Raji (cell line): ENCODE measurements around the gene EEF1A2.

ENCODE experiments used
- POLR2A ChIP-seq: IDR thresholded peaks from 2 replicates; pipeline ENCODE4 v1.6.1; 2011; ENCODE audit warnings: low read depth, low read length, control low read depth; ENCODE audit not compliant: insufficient read depth

Gene EEF1A2

DNA sequence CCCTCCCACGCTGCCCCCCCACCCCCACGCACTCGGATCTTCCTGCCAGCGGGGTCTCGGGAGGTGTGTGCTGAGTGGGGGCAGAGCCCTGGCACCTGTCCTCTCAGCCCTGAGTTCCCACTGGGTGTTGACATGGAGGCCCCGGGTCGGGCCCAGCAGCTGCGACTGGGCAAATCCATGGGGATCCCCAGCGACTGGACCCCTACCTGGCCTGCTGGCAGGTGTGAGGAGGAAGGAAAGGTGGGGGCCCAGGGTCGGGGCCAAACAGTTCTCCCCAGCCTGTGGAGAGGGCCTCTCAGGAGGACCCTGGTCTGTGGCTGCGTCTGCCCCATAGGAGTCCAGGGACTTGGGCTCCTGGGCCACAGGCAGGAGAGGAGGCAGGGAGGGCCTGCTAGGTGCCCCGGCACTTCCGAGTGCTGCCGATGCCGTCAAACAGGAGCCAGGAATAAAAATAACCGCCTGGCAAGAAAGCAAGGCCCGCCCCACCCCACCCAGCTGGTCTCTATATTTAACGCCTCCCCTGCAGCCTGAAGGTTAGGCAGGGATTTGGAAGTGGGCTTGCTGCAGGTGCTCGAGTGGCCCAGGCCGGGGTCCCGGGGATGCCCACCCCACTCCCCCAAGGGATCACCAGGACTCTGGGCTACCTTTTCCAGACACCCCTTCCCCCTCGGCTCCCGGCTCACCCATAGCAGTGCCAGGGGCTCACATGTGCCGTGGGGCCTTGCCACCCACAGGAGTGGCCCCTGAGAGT is 1.4 kb upstream of the EEF1A2 start:
- no peak for TF ChIP-seq POLR2A

DNA sequence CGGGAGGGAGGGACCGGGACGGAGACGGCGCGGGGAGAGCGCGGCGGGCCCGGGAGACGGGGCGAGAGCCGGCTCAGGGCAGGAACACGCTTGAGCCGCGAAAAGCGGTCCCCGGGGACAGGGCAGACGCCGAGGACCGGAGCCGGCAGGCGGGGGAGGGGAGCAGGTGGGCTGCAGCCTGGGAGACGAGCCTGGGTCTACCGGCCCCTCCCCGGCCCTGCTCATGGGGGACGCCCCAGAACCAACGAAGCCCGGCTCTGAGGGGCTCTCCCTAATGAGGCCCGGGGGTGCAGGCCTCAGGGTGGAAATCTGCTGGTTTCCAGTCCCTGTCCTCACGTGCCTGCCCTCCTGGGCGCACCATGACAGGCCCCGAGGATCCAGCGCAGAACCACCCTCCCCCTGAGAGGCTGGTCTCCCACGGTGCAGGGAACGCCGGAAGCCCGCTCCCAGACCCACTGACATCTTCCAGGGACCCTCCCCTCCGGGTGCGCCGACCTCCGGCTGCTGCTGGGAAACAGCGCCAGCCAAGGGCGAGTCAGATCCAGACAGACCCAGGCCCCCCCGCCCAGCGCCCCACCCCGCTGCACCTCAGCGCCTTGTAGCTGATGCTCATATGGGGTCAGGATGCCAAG is 571 bp upstream of the EEF1A2 start:
- no peak for TF ChIP-seq POLR2A

DNA sequence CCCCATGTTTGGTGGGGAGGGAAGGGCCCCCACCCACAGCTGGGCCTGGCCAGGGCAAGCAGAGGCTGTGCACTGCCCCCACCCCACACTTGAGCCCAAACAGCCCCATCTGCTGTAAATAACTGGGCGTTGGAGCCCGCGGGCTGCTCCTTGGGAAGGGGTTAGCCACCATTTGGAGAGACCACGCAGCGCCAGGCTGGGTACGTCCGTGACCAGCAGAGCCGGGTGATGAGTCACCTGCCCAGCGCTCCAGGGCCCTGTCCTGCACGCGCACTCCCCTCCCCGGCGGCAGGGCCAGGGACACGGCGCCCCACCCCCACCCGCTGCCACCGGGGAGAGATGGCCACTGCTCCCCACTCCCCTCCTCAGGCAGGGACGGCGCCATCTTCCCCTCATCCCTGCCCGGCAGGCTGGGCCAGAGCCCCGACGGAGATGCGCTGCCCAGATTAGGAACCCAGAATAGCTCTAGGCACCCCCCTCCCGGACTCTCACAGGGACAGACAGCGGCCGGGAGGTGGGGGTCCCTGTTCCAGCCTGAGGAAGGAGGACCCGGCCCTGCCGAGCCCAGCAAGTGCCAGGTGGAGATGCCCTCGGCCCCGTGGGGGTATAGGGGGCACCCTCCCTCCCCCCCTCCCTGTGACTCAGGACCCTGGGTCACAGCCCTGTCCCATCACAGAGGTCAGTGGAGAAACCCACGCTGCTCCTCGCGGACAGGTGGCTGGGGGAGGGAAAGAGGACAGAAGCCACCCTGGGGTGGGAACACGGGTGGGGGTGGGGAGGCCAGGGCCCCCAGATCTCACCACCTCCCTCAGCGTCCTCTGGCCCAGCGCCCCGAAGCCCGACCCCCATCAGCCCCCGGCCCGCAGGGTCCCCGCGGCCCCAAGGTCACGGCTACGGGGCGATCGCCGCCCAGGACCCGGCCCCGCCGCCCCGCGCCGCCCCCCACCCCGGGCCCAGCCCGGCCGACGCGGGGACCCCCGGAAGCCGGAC is 642 bp downstream of the EEF1A2 start:
- no peak for TF ChIP-seq POLR2A

DNA sequence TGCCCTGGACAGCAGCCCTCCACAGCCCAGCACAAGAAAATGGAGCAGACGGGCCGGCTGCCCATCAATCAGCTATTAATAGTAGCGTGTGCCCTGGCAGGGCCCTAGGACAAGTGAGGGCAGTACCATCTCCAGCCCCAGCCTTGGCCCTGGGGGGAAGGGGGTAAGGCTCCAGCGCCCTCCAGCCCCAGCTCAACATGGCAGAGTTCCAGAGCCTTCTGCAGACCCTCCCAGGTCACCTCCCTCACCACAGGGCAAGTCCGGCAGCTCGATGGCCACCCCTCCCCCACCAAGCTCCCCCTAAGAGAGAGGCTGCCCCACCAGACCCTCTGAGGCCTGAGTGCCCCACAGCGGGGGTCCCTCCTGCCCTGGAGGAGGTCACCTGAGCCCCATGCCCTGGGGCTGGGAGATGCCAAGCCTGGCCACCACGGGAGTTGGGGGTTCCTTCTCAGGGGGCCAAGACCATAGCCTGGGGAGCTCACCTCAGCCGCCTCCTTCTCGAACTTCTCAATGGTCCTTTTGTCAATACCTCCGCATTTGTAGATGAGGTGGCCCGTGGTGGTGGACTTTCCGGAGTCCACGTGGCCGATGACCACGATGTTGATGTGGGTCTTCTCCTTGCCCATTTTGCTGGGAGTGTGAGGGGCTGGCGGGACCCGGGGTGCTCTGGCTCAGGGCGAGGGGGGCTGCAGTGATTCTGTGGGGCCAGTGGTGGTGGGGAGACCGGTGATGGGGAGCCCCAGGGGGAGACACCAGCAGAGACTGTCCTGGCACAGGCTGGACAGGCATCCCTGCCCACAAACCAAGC is 1.5 kb downstream of the EEF1A2 start:
- no peak for TF ChIP-seq POLR2A

DNA sequence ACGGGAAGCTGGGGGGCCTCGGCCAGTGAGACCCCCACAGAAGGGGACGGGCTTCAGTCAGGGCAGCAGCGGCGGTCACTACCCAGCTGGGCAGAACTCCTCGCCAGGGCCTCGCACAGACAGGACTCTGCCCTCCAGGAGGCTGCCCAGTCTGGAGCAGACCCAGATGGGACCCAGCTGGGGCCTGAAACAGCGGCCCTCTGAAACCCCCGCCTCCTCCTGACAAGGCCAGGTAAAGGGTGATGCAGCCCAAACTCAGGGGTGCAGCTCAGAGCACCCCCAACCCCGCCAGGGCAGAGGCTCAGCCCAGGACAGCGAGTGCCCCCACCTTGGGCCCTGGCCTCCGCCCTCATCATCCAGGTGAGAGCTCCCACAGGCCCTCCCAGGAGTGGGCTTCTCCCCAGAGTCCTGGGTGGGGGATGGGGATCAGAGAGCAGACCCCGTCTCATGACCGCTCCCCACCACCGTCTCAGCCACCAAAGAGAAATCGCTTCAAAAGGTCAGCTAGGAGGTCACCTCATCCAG is 2.2 kb downstream of the EEF1A2 start:
- no peak for TF ChIP-seq POLR2A

DNA sequence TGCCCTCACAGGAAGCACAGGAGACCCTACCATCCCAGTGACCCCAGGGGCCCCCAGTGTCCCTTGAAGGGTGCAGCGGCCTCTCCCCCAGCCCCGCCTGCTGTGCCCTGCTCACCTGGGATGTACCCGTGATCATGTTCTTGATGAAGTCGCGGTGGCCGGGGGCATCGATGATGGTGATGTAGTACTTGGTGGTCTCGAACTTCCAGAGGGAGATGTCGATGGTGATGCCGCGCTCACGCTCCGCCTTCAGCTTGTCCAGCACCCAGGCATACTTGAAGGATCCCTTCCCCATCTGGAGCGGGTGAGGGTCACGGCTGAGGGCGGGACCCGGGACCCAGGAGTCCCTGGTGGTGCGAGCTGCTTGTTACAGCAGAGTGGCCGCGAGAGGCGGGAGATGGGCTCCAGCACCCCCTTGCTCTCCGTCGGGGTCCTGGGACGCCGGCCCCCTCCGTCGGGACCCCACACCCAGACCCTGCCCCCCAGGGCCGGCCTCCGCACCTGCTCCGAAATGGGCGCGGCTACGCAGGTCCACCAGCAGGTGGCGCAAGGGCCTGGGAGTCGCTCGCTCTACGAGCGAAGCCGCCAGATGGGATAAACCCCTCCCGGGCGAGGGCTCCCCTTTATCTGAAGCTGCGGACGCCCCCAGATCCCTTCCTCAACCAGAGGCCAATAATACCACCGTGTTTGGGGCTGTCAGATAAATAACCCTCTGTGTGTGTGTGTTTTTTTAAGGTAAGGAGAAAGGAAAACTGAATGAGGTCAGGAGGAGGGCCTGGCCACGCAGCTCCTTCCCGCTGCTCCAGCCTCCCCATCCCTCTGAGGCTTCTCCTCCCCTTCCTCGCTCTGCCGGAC is 2.9 kb downstream of the EEF1A2 start:
- no peak for TF ChIP-seq POLR2A

DNA sequence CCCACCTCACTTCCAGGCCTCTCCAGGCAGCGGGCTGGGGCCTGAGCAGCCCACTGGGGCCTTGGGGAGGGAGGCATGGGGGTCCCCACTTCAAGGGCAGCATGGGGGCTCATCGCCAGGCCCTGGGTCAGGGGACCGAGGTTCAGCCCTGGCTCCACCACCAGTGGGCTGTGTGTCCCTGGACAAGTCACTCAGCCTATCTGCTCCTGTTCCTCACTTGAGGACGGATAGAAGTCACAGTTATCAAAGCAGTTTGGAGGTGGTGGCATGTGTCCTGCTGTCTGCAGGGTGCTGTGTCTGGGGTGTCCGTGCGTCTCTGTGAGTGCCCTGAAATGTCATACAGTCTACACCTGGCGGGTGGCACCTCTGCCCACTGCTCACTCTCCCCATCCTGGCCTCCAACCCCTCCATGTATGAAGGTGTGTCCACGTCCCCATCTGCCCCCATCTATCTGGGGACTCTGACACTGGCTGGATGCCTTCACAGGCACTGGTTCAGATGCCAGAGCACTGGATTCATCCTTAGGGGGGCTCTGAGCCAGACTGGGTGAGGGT is 3.6 kb downstream of the EEF1A2 start:
- TF ChIP-seq POLR2A: no peak

DNA sequence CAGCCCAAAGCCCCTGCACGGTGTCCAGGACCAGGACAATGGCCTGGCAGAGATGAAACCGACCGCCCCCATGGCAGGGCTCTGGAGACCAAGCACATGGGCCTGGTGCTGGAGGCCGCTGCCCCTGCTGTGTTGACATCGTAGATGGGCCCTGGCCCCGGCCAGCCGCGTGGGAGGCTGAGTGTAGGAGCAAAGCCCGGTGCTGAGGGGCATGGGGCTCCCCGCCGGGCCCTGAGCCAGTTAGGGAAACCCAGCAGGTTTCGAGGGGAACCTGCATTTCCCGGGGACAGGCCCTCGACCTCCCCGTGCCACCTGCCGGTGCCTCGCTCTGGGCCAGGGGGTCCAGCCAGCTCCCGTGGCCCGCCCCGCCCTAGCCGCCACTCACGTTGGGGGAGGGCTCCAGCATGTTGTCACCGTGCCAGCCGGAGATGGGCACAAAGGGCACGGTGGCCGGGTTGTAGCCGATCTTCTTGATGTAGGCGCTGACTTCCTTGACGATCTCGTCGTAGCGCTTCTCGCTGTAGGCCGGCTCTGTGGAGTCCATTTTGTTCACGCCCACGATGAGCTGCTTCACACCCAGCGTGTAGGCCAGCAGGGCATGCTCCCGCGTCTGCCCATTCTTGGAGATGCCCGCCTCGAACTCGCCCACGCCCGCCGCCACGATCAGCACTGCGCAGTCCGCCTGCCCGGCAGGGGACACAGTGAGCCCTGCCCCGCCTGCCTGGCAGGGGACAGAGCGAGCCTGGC is 4.3 kb downstream of the EEF1A2 start:
- no peak for TF ChIP-seq POLR2A

DNA sequence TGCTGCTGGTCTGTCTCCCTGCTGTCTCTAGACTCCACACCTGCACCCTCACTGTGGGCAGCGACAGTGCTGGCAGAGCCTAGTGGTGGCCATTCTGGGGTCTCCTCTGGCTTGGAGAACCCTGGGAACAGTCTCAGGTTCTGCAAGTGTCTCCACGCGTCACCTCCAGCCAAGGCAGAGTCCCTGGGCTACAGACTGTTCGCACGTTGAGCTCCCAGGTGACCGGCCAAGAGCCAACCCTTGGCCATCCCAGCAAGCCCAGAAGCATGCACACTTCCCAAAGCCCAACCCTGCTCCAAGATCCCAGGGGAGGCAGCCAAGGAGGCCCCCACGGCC is 4.8 kb downstream of the EEF1A2 start:
- TF ChIP-seq POLR2A: no peak

DNA sequence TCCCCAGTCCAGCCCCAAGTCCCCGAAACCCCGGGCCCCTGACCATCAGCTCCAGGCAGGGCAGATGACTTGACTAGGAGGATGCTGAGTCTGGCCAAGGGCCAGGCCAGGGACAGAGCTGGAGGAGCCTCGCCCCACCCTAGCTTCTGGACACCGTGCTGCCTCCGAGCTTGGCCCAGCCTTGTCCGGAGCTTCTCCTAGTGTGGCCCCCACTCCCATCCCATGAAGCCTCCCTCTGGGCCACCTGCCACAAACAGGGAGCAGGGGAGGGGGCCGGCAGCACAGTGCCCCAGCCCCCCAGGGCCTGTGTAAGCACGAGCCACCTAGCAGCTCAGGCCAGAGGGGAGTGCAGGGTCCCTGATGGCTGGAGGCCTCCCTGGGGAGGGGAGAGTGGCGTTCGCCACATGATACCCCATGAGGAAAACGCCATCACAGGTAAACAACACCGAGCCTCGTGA is 5.3 kb downstream of the EEF1A2 start:
- TF ChIP-seq POLR2A: no peak

DNA sequence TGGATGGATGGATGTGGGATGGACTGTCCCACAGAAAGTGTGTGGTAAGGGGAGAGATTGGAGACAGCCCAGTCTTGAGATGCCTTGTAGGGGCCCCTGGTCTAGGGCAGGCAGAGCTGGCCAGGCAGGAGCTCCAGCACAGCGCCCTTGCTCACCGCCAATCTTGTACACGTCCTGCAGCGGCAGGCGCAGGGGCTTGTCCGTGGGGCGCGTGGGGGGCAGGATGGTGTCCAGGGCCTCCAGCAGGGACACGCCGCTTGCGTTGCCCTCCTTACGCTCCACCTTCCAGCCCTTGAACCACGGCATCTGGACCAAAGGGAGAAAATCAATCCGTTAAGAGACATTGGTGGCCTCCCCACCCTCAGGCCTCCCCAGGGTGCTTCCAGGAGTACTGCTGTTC is 5.9 kb downstream of the EEF1A2 start:
- no peak for TF ChIP-seq POLR2A

DNA sequence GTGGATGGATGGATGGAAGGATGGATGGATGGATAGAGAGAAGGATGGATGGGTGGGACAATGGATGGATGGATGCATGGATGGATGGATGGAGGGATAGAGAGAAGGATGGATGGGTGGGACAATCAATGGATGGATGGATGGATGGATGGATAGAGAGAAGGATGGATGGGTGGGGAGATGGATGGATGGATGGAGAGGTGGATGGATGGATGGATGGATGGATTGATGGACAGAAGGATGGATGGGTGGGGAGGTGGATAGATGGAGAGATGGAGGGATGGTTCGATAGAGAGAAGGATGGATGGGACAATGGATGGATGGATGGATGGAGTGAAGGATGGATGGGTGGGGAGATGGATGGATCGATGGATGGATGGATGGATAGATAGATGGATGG is 6.4 kb downstream of the EEF1A2 start:
- no peak for TF ChIP-seq POLR2A
